HG02870 (cell line): ENCODE measurements around the gene FHIT.
A peak's percentile ranks its signal among the peaks of the same experiment; 100 is the strongest.
"Not testable (repeated sequence)": the region's sequence is repeated elsewhere in the genome, so short reads cannot be mapped to it uniquely, and the experiment has no call there.

Source experiments
- ATAC-seq: cut with Tn5 transposase; IDR thresholded peaks from one replicate; pipeline ENCODE4 v1.9.1; 2021; ENCODE audit warnings: mild to moderate bottlenecking, moderate library complexity; ENCODE audit not compliant: unreplicated experiment

The FHIT gene

DNA sequence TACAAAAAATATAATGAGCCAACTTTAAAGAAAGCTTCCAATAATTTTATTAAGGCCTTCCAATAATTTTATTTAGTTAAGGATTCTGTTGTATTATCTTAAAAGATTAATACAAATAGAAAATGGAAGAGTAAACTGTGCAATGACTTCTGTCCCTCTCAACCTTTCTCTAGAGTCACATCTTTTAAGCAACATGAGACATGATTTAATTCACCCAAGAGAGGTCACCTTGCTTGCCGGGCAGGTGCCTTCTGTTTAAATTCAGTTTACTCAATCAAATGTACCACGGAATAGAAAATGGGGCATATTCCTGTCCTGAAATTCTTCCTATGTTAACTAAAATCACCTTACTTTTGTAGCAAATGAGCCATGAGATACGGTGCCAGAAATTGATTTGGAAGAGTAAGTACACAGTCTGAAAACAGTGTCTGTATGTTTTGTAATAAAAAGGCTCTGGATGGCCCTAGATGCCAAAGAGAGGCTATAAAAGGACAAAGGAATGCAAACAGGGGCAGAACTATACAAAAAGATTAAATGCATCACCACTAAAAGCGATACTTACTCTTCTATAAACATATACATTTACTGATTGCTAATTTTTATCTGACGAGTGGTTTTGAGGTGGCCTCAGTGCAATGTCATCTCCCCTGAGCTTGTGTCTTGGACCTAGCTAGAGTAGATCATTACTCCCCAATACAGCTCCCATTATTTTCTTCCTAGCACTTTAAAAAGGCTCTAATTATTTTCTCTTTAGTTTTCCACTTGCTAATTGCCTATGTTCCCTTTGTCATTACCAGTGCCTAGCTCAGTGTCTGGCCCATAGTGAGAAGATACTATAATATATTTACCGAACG is 134.0 kb downstream of the FHIT start:
- ATAC-seq: no peak

DNA sequence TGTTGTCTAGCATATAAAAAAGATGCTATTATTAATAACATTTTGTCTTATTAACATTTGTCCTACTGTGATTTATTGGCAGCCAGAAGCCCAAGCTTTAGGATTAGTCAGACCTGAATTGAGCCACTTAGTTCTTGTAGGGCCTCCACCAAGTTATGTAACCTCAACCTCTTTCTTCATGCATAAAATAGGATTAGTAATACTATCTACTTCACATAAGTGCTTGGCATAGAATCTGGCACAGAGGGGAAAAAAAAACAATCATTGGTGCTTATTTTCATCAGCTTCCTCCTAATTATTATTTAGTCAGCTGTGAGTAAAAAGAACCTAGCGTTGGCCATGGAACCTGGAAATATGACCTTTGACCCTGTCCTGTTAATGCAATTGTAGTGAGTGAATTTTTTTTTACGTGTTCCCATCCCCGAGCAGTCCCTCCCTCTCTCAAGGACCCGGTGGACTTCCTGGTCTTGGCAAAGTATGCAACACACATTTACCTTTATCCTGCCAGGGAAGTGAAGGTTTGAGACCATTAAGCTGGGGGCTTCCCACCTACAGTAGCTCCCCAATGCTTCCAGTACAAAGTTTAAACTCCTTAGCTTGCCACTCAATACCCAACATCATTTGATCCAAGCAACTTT is 136.8 kb downstream of the FHIT start:
- ATAC-seq: no peak

DNA sequence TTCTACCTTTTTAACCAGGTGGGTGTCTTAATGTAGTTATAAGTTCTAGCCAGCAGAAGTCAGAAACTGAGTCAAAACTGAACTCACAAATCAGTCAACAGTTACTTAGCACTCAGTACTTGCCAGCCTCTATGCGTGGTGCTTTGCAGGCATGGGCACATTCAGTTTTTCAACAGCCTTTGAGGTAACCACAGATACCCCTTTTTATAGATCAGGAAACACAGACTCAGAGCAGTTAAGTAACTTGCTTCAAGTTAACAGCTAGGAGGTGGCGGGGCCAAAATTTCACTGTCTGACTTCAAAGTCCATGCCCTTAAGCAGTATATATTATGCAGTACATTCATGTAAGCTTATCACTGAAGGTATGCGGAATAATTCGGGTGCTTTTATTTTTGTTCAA is 139.4 kb downstream of the FHIT start:
- peak; percentile 43 for ATAC-seq

DNA sequence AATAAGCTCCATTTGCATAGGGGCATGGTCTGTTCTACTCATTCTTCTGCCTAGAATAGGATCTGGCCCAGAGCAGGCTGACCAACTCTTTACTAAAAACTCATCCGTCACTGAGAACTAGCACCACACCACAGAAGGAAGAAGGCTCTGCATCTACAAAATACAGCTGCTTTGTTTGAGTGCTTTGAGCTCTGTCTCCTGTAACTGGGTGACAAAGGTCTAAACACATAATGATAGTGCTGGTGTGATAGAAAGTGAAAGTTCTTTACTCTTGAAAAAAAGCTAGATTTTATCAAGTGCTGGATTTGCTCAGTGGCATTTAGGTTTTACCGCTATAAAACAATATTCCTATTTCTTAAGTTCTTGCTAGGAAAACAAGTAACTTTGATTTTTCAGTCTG is 140.7 kb downstream of the FHIT start:
- ATAC-seq: peak; percentile 56

DNA sequence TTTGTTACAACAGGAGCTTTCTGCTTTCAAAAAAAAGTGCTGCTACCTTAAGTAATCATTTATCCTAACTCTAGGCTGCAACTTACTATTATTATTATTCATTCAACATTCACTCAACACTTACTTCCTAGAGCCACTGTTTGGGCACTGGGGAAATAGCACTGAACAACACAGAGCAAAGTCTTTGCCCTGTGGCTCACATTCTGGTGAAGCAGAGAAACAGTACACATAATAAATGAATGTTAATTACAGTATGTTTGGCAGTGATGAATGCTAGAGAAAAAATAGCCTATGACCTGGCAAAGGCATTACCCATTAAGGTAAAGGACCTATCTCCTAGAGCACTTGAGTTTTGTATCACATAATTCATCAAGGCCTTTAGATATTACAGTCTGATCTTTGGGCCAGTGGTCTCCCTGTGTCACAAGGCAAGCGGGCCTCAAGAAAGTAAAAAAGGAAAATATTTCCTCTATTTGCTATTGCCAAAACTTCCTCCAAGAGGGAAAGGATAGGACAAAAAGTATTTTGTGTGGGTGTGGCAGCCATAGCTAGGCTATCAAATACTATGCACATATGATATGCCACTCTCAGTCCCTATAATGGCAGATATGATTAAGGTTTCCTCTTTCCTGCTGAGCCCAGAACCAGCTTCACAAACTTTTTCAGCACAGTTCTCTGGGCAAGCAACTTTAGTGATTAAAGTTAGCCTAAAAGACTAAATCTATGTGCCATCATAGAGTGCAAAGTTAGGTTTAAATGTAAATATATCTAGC is 142.8 kb downstream of the FHIT start:
- no peak for ATAC-seq

DNA sequence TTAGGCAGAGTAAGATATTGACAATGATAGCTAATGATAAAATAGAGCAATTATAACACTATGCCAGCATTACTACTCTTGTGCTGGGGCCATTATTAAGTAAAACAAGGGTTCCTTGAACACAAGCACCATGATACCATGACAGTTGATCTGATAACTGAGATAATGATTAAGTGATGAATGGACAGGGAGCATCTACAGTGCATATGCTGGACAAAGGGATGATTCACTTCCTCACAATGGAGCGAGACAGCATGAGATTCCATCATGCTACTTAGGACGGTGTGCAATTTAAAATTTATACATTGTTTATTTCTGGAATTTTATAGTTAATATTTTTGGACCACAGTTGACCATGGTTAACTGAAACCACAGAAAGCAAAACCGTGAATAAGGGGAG is 156.6 kb downstream of the FHIT start:
- ATAC-seq: no peak

DNA sequence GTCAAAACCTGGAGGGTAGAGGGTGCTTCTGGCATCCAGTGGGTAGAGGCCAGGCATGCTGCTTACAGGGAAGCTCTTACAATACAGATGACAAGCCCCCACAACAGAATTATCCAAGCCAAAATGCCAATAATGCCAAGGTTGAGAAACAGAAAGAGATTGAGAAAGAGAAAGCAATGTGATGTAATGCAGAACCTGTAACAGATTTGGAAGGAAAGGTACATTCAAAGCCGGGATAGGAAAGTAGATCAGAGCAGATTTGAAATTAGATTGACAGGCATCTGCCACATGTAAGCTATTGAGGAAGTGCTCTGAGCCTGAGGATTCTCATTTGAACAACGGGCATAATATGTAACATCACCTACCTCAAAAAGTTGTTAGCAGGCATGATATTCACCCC is 157.9 kb downstream of the FHIT start:
- no peak for ATAC-seq

DNA sequence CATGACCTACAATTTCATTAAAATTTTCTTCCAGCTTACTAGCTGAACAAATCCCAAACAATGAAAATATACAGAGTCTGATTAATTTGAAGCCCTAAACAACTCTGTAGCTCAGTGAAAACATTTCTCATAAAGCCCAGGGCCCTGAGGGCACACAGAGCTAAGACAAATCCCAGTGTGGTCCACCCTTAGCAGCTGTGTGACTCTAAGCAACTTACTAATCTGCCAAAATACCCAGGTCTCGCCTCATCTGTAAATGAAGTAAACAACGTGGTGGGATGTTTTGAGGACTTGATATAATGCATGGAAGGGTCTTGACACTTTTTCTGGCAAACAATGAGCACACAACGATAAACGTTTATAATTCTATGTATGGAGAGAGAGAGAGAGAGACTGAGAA is 158.4 kb downstream of the FHIT start:
- ATAC-seq: no peak

DNA sequence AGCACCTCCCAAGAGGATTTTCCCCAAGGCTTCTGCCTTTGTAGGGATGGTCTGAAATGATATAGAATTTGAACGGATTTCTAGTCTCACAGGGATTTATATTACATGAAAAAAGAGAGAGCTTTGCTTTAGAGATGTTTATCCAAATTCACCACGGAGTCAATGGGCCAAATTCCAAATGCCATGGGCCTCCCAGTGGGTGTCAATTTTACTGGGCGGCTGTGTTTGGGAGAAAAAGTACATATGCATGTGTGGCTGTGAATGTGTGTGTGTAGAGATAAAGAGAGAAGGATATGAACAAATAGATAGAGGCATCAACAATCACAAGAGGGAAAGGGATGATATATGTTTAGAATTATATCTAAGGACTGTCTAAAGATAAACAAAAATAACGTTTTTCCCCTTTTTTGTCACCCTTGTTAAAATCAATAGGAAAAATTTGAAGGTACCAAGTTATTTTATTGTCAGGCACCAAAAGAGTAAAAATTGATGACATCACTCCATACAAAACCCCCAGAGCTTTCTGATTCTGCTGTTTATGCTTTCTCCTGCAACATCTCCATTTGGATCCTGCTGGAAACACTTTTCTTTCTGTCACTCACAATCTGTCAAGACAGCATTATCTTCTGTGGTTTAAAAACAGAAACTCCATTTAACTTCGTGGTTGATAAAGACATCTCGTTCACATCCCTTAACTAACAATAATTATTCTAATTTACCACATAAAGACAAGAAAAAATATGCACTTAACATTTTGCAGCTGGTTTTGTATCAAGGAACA is 160.7 kb downstream of the FHIT start:
- ATAC-seq: no peak

DNA sequence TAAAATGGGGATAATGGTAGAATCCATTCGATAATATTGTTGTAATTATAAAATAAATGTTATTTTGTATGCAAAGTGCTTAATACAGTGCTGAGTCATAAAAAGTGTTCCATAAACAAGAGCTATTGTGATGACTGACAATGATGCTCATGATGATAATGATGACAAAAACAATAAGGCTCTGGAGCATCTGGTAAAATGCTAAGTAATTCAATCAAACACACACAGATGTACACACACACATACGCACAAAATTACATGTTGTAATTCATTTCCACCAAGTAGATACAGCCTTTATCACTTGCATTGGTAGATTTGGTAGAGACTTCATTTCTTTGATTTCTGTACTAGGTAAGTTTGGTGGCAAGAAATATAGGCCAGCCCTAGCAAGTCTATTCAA is 163.8 kb downstream of the FHIT start:
- no peak for ATAC-seq

DNA sequence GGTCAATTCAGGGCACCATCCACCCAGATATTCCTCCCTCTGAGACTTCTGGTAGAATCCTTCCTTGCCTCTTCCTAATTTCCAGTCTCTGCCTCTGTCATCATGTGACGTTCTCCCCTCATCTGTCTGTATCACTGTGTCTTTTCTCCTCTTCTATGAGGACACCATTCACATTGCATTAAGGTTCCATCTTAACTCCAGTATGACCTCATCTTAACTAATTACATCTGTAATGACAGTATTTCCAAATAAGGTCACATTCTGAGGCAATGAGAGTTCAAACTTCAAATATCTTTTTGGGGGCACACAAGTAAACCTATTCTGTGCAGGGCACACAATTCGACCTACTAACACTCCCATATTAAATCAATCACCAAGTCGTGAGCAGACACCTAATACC is 169.7 kb downstream of the FHIT start:
- ATAC-seq: no peak

DNA sequence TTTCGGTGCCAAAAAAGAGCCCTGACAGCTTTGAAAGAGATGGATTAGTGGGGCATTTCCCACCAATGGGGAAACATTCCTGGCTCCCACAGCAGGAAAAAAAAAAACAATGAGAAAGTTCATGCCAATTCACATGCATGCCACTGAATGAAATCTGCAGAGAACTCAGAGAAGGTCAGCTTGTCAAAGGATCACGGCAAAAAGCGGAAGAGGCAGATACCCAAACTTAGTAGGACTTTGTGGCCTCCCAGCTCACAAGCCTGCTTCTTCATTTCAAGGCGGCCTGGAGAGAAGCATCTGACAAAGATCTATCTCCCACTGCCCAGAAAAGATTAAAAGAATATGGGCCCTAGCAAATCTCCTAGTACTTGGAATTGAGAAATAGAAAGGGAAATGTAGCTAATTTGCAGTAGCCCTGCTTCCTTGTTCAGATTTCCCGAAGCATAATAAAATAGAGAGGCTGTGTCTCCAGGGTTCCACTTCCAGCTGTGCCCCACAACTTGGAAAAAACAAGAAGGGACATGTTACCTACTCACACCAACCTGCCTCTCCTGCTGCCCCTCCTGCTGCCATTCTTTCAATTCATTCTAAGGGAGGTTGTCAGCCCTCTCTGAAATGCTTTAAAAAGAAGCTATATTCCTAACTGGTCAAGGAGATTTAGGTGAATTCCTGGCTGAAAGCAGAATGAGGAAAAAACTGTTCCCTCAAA is 170.4 kb downstream of the FHIT start:
- no peak for ATAC-seq

DNA sequence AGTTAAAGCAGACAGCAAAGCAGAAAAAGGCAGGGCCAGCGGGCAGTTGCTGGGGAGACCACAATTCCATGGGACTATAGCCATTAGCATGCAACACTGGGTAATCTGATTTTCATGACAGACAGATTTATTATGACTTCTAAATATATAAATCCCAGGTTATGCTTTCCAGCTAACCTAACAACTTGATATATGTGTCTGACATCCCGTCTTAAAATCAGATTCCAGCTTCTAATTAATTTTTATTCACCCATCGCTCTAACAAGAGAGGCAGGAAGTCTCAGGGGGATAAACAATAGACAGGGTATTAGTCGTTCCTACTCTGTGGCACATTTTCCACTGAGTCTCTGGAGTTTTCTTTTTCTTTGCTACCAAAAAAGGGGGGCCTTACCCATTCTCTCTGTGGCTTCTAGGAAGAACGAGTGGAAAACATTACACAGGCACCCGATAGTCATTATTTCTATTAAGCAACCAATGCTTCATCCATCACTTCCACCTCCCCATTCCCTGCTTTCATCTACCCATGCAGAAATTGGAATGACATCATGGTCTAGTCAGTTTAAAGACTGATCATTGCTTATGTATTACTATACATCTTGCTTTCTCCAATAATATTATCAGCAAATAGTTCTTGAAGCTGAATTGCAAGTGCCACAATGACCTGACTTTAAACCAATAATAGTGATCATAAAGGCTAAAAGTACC is 173.1 kb downstream of the FHIT start:
- no peak for ATAC-seq

DNA sequence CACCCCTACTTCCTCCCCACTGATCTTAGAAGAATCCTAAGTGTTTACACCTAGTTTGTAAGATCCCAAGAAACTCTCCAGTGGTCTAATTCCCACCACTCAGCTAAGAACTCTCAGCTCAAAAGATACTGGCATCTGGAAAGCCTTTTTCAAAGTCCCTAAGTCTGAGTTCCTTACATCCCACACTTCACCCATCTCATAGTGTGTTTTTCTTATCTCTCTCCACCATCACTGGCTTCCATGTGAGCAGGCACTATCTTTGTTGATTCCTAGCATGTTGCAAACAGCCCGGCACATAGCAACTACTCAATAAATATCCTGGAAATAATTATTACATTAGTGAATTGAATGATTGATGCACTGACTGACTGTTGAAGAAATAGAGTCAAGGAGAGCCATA is 173.7 kb downstream of the FHIT start:
- no peak for ATAC-seq

DNA sequence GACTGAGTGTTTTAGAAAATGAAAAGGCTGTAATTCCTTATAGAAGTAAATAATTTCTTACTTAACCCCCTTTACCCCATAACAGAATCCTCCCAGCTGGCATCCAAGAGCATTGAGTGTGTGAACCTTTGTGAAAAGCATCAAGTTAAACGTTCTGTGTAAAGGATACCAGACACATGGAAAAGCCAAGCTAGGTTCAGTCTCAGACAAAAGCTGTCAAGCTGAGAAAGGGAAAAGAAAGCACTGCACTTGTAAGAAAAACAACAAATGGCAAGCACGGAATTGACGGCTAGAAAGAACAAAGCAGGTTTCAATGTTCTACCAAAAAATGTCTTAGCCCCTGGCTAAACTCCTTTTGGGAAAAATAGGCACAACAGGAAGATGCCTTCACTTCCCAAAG is 176.5 kb downstream of the FHIT start:
- ATAC-seq: no peak

DNA sequence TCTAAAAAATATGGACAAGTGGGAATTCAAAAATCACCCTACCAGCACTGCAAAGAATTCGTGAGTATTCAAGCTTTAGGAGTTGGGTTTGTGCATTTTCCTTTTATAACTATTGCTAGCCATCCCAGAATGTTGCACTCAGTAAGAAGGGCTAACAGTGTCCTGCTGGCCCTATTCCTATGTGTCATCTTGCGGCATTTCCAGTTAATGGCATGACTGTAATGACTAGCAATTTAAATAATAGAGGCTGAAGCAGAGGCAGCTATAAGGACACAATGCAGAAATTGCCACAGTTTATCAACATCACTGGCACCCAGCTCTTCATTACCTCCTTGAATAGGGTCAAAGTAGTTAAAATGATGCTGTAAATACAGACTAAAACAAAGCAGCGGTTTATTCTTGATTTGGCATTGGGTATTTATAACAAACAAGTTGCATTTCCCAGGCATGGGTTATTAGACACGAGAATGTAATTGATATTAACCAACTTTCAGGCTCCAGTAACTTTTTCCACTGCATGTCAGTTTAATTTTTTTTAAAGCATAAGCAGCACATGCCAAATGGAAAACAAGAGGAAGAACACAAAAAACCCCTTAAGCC is 177.6 kb downstream of the FHIT start:
- ATAC-seq: no peak

DNA sequence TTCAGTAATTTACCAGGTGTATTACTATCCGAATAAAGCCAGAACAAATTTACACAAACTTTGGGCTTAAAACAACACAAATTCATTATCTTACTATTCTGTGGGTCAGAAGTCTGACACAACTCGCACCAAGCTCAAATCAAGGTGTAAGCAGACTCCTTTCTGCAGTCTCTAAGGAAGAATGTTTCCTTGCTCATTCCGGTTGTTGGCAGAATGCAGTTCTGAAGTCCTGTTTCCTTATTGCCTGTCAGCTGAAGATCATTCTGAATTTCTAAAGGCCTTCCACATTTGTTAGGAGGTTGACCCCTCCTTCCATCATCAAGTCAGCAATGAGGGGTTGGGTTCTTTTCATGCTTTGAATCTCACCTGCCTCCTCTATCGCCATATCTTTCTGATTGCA is 183.2 kb downstream of the FHIT start:
- no peak for ATAC-seq

DNA sequence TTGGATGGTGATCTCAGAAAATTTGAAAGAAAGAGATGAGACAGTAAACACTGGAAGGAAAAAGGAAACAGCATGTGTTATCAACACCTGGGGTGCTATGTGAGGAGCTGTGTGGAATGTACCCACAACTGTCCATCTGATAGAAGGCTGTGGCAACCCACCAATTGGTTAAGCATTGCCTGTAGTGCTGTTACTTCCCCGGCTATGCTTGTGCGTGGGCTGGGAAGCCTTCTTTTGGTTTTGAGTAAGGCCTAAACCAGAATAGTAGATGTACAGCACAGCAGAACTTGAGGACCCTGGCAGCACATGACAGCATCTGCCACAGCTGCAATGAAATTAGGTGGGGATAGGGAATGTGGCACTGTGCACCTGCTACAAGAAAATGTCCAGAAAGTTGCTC is 184.5 kb downstream of the FHIT start:
- no peak for ATAC-seq

DNA sequence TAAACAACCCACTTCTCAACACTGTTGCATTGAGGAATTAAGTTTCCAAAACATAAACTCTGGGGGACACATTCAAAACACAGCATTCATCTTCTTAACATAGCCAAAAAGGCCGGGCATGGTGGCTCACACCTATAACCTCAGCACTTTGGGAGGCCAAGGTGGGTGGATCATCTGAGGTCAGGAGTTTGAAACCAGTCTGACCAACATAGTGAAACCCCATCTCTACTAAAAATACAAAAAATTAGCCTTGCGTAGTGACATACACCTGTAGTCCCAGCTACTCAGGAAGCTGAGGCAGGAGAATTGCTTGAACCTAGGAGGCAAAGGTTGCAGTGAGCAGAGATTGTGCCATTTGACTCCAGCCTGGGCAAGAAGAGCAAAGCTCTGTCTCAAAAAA is 185.0 kb downstream of the FHIT start:
- ATAC-seq: not testable (repeated sequence)
